Measurements from ENCODE around the gene SPON1. TPM values are rescaled to one million over a fixed set of nuclear protein-coding genes. Genes with fewer than 3 reads are reported as not detected.

Gene SPON1
- total RNA-seq, 1 donor from 2014 or later: 13.2 TPM

DNA sequence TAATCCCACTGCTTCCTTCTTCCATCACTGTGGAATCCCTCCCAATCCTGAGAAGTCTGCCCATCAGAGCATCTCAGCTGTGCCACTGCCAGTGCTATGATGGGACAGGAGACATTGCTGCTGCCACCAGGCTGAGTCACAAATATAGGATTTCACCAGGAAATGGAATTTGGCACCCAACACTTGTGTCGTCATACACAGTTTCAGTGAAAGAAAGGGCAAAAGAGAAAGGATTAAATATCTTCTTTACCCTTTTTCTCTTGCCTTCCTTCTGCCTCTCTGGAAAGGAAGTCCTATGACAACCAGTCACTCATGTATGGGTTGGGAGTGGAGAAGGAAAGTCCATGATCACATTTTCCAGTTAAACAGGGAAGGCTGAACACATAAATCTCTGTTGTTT lies 133.4 kb downstream of the SPON1 start:
- H3K27ac Mint-ChIP-seq (ENCODE audit: unreplicated experiment): no peak overlapping the region
- no peaks in the 10 kb centered on the region for H3K27me3 Mint-ChIP-seq (ENCODE audit: low read depth)
- no peak overlapping the region for H3K4me3 Mint-ChIP-seq
- H3K36me3 Mint-ChIP-seq (ENCODE audit: low read depth): no peaks in the 10 kb centered on the region
- peaks cover 5% of the 10 kb centered on the region for H3K4me1 Mint-ChIP-seq
- no peaks in the 10 kb centered on the region for H3K9me3 Mint-ChIP-seq
- TF ChIP-seq, protein P1, sequence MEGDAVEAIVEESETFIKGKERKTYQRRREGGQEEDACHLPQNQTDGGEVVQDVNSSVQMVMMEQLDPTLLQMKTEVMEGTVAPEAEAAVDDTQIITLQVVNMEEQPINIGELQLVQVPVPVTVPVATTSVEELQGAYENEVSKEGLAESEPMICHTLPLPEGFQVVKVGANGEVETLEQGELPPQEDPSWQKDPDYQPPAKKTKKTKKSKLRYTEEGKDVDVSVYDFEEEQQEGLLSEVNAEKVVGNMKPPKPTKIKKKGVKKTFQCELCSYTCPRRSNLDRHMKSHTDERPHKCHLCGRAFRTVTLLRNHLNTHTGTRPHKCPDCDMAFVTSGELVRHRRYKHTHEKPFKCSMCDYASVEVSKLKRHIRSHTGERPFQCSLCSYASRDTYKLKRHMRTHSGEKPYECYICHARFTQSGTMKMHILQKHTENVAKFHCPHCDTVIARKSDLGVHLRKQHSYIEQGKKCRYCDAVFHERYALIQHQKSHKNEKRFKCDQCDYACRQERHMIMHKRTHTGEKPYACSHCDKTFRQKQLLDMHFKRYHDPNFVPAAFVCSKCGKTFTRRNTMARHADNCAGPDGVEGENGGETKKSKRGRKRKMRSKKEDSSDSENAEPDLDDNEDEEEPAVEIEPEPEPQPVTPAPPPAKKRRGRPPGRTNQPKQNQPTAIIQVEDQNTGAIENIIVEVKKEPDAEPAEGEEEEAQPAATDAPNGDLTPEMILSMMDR (conservative IDR thresholded peaks at IDR 0.05): no peak
- no peak for DNase-seq (ENCODE audit: low read depth, low spot score)

DNA sequence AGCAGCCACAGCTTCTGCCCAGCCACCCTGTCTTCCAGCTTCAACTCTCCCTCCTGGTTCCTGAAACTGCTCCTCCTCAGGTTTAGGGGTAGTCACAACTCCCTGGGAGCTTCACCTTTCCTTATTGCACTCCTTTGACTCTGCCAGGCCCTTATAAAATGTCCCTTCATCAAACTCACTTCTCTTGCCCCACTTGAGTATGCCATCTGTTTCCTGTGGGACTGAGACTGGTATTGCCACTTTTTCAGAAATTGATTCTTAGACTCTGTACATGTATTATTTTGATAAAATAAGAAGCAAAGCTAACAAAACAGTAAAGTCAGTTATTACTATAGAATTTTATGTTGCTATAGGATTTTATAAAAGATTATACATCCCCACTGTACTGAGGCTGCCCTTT lies 134.1 kb downstream of the SPON1 start:
- no peaks in the 10 kb centered on the region for H3K27me3 Mint-ChIP-seq (ENCODE audit: low read depth)
- H3K9me3 Mint-ChIP-seq: no peaks in the 10 kb centered on the region
- H3K27ac Mint-ChIP-seq (ENCODE audit: unreplicated experiment): no peak overlapping the region
- TF ChIP-seq, protein P1 (conservative IDR thresholded peaks at IDR 0.05): no peak
- no peak overlapping the region for H3K4me3 Mint-ChIP-seq
- H3K4me1 Mint-ChIP-seq: peaks cover 5% of the 10 kb centered on the region
- no peak for DNase-seq (ENCODE audit: low read depth, low spot score)
- H3K36me3 Mint-ChIP-seq (ENCODE audit: low read depth): no peaks in the 10 kb centered on the region

DNA sequence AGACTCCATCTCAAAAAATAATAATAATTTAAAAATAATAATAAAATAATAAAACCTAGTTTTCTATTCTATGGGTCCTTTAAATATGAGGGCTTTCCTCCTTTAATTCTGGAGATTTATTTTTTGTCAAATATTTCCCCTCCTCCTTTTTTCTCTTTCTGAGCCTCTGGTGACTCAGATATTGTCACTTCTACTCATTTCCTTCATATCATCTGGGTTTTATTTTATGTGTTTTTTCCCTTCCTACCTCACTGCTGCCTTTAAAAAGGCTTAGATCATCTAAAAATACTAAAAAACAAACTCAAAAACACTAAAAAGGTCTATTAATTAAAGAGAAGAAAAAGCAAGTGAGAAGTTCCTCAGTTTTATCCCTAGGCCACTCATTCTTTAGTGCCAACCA lies 138.9 kb downstream of the SPON1 start:
- no peaks in the 10 kb centered on the region for H3K36me3 Mint-ChIP-seq (ENCODE audit: low read depth)
- TF ChIP-seq, protein P1 (conservative IDR thresholded peaks at IDR 0.05): no peak
- no peak overlapping the region for H3K27ac Mint-ChIP-seq (ENCODE audit: unreplicated experiment)
- no peak overlapping the region for H3K4me3 Mint-ChIP-seq
- peaks cover 3% of the 10 kb centered on the region for H3K4me1 Mint-ChIP-seq
- H3K9me3 Mint-ChIP-seq: no peaks in the 10 kb centered on the region
- H3K27me3 Mint-ChIP-seq (ENCODE audit: low read depth): no peaks in the 10 kb centered on the region
- no peak for DNase-seq (ENCODE audit: low read depth, low spot score)

DNA sequence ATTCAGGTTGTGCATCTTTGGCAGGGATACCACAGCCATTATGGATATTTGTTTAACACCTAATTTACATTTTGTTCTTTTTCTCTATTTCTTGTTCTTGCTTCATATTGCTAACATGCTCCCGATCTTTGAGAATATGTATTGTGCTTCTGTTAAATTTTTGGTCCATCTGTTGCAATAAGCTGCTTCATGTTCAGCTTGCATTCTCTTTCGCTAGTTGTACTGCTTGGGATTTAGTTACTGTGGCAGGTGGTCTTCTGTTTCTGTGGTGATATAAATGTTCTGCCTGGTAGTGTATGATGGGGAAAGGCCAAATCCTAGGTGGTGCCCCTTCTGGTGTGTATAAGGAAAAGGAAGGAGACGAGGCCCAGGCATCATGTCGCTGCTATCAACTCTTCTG lies 140.2 kb downstream of the SPON1 start:
- Mint-ChIP-seq H3K4me3 (no peak overlapping the region), H3K4me1 (peaks cover 16% of the 10 kb centered on the region), H3K9me3 (no peaks in the 10 kb centered on the region), H3K27me3 (ENCODE audit: low read depth) (no peaks in the 10 kb centered on the region), H3K27ac (ENCODE audit: unreplicated experiment) (no peak overlapping the region), H3K36me3 (ENCODE audit: low read depth) (no peaks in the 10 kb centered on the region)
- TF ChIP-seq, protein P1 (conservative IDR thresholded peaks at IDR 0.05): no peak
- DNase-seq (ENCODE audit: low read depth, low spot score): no peak

DNA sequence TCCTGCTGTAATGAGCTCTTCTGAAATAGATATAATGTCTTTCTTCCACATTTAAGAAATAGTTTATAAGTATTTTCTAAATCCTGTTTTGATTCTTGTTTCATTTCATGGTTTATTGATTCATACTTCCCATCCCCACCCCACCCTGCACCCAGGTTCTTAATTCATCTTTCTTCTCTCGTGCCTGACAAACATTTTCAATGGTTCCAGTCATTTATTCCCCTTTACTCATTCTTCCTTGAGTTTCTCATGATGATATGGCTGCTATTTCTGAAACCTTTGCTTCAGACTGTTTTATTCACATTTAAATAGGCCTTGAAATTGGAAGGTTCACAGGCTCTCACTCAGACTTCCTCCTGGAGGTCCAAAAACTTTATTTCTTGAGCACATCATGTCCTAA lies 142.9 kb downstream of the SPON1 start:
- TF ChIP-seq, protein P1 (conservative IDR thresholded peaks at IDR 0.05): no peak
- no peaks in the 10 kb centered on the region for H3K36me3 Mint-ChIP-seq (ENCODE audit: low read depth)
- H3K9me3 Mint-ChIP-seq: no peaks in the 10 kb centered on the region
- H3K4me1 Mint-ChIP-seq: peaks cover 27% of the 10 kb centered on the region
- no peaks in the 10 kb centered on the region for H3K27me3 Mint-ChIP-seq (ENCODE audit: low read depth)
- H3K27ac Mint-ChIP-seq (ENCODE audit: unreplicated experiment): no peak overlapping the region
- H3K4me3 Mint-ChIP-seq: no peak overlapping the region
- no peak for DNase-seq (ENCODE audit: low read depth, low spot score)

Measured in neural crest cell (in vitro differentiated cells).